PFSK-1 (cell line): Measurements from ENCODE around the gene OSBPL3.

Source experiments
- POLR2AphosphoS5 ChIP-seq: IDR thresholded peaks from 2 replicates; pipeline ENCODE4 v1.6.1; 2012; ENCODE audit warnings: low read depth, mild to moderate bottlenecking, control low read depth, low read length, moderate library complexity
- REST ChIP-seq, 2 experiments: IDR thresholded peaks; 2 replicates each; pipeline versions ENCODE4 v1.6.1 to v1.8.0; 2011 to 2012; ENCODE audit warnings: low read depth in 2 of 2, low read length in 2 of 2, control low read depth in 1 of 2, inconsistent platforms in 1 of 2, mild to moderate bottlenecking in 1 of 2, moderate library complexity in 1 of 2; ENCODE audit not compliant: insufficient read depth in 1 of 2
- SIN3A ChIP-seq: IDR thresholded peaks from 2 replicates; pipeline ENCODE4 v1.6.1; 2012; ENCODE audit warnings: mild to moderate bottlenecking, low read length, moderate library complexity, borderline replicate concordance; ENCODE audit not compliant: insufficient read depth

GRCh38 chr7:24963218-24963617 lies 16.8 kb downstream of the OSBPL3 start:
- TF ChIP-seq SIN3A (no peak), REST (IDR thresholded peaks at IDR 0.05; ENCODE audit: insufficient read depth in 1 of 2, low read depth in 2 of 2, low read length in 2 of 2) (no peak), POLR2AphosphoS5 (no peak)
